GM12872 (cell line): ENCODE measurements around the gene CNN1.

Experiments used
- CTCF ChIP-seq: IDR thresholded peaks from 3 replicates; pipeline ENCODE4 v1.5.1; 2011; ENCODE audit warnings: low read depth, mild to moderate bottlenecking, low read length, moderate library complexity; ENCODE audit not compliant: insufficient read depth

CNN1 gene

GRCh38 chr19:11560404-11561051 lies 21.9 kb downstream of the CNN1 start:
- peak; percentile 79 for TF ChIP-seq CTCF

GRCh38 chr19:11563532-11563931 lies 24.9 kb downstream of the CNN1 start:
- TF ChIP-seq CTCF: no peak

GRCh38 chr19:11566164-11566563 lies 27.5 kb downstream of the CNN1 start:
- TF ChIP-seq CTCF: no peak

GRCh38 chr19:11570039-11570462 lies 31.4 kb downstream of the CNN1 start:
- no peak for TF ChIP-seq CTCF

GRCh38 chr19:11574689-11575088 lies 36.0 kb downstream of the CNN1 start:
- TF ChIP-seq CTCF: no peak

- no peak for TF ChIP-seq CTCF
Measured at GRCh38 chr19:11576227-11576626, 37.6 kb downstream of the CNN1 start.

GRCh38 chr19:11577451-11578257 lies 39.0 kb downstream of the CNN1 start, which contains the start of gene ACP5:
TSS of gene ACP5 (minus strand) at chr19:11577645. CDS start at chr19:11577317, 328 bp downstream.
- no peak for TF ChIP-seq CTCF
